NT2/D1 (cell line): ENCODE results near the gene FRMD5.

ENCODE experiments used
- SUZ12 ChIP-seq: IDR thresholded peaks from 2 replicates; pipeline ENCODE4 v1.6.1; 2011; ENCODE audit not compliant: insufficient read length, insufficient read depth; ENCODE audit errors: extremely low read depth
- ZNF274 ChIP-seq: IDR thresholded peaks from 2 replicates; pipeline ENCODE4 v1.6.1; 2011; ENCODE audit warnings: mild to moderate bottlenecking, low read depth, low read length

DNA sequence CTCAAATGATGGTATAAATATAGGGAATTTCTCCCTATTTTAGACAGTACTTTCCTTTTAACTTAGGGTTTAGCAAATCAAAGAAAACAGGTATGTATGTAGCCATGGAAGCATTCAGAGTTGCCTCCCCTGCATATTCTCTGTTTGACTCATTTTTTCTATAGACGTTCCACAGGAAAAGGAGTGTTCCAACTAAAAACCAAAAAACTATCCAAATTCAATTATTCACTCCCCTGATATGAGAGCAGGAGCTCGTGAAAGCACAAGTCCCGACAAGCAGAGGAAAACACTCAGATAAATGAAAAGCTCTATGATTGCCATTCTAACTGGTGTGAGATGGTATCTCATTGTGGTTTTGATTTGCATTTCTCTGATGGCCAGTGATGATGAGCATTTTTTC is 119.5 kb downstream of the FRMD5 start:
- TF ChIP-seq ZNF274 (no peak), SUZ12 (no peak)
